Measurements from ENCODE around the gene SNED1.

SNED1 gene

DNA sequence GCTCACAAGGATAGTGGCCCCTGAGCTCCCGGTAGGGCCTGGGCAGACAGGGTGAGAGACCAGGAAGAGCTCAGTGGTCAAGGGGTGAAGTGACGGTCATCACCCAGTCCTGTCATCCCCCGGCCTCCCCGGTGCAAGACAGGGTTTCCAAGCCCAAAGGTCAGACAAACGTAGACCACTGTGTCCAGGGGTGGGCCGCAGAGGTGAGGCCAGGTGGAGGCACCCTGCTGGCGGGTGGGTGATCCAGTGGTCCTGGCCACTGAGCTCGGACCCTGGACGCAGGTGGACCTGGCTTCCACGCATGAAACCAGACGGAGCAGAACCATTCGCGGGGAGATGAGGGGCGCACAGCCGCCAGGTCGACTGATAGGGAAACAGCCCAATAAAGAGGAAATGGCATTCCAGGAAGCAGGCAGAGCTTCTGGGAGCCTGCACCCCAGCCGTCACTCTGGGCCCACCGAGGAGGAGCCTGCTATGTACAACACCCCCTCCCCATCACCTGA, 14.4 kb upstream of the SNED1 start:
- Histone ChIP-seq H3K27me3 (ENCODE audit: control insufficient read depth, insufficient read depth, low read length) (no peaks in the 10 kb centered on the region), H3K36me3 (ENCODE audit: control insufficient read depth, insufficient read depth, low read length) (no peaks in the 10 kb centered on the region), H3K9me3 (ENCODE audit: control insufficient read depth, low read length) (no peaks in the 10 kb centered on the region), H3K4me1 (no peaks in the 10 kb centered on the region), H3K4me2 (ENCODE audit: low read length) (no peak overlapping the region), H3K79me2 (no peaks in the 10 kb centered on the region), H3K27ac (no peak overlapping the region), H2AFZ (no peak overlapping the region), H3K4me3 (ENCODE audit: low read depth, low read length) (no peak overlapping the region), H3K9ac (no peak overlapping the region)
- TF ChIP-seq, protein P1, sequence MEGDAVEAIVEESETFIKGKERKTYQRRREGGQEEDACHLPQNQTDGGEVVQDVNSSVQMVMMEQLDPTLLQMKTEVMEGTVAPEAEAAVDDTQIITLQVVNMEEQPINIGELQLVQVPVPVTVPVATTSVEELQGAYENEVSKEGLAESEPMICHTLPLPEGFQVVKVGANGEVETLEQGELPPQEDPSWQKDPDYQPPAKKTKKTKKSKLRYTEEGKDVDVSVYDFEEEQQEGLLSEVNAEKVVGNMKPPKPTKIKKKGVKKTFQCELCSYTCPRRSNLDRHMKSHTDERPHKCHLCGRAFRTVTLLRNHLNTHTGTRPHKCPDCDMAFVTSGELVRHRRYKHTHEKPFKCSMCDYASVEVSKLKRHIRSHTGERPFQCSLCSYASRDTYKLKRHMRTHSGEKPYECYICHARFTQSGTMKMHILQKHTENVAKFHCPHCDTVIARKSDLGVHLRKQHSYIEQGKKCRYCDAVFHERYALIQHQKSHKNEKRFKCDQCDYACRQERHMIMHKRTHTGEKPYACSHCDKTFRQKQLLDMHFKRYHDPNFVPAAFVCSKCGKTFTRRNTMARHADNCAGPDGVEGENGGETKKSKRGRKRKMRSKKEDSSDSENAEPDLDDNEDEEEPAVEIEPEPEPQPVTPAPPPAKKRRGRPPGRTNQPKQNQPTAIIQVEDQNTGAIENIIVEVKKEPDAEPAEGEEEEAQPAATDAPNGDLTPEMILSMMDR (IDR thresholded peaks at IDR 0.05): no peak

DNA sequence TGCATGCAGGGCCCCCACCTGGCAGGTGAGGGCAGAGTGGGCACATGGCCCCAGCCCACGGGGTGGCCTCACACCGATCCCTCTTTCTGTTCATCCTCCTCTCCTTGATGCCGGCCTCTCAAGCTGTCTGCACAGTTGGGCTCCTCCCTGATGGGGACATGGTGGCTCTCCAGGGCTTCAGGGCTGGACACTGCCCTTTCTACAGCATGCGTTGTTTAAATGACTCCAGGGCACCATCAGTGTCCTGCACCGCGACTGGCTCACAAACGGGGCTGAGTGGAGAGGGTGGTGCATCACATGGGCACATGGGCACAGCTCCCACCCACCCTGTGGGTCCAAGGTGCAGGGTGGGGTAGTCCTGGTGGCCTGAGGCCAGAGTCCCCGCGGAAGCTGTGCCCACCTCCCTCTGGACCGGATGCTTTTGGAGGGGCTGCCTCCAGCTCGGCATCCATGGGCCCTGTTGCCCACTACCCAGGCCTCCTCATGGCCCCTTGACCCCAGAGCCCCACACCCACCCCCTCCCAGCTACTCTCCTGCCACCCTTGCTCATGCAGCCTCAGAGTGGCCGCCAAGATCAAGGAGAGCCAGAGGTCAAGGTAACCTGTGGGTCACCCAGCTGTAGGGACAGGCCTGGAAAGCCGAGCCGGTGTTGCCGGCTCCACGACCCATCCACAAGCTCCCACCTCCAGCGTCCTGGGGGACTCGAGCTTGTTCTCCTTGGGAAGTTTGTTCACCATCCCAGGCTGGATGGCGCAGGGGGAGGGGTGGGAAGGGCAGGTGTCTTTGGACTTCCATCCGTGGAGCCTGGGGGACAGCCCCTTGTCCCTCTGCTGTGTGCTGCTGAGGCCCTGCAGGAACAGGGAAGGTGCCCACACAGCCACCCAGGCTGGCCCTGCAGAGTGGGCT, 12.3 kb upstream of the SNED1 start:
- Histone ChIP-seq H3K79me2 (no peaks in the 10 kb centered on the region), H3K36me3 (ENCODE audit: control insufficient read depth, insufficient read depth, low read length) (no peaks in the 10 kb centered on the region), H3K4me2 (ENCODE audit: low read length) (no peak overlapping the region), H3K4me1 (no peaks in the 10 kb centered on the region), H3K9me3 (ENCODE audit: control insufficient read depth, low read length) (no peaks in the 10 kb centered on the region), H3K4me3 (ENCODE audit: low read depth, low read length) (no peak overlapping the region), H3K9ac (no peak overlapping the region), H3K27me3 (ENCODE audit: control insufficient read depth, insufficient read depth, low read length) (no peaks in the 10 kb centered on the region), H2AFZ (no peak overlapping the region), H3K27ac (no peak overlapping the region)
- TF ChIP-seq, protein P1 (IDR thresholded peaks at IDR 0.05): no peak

DNA sequence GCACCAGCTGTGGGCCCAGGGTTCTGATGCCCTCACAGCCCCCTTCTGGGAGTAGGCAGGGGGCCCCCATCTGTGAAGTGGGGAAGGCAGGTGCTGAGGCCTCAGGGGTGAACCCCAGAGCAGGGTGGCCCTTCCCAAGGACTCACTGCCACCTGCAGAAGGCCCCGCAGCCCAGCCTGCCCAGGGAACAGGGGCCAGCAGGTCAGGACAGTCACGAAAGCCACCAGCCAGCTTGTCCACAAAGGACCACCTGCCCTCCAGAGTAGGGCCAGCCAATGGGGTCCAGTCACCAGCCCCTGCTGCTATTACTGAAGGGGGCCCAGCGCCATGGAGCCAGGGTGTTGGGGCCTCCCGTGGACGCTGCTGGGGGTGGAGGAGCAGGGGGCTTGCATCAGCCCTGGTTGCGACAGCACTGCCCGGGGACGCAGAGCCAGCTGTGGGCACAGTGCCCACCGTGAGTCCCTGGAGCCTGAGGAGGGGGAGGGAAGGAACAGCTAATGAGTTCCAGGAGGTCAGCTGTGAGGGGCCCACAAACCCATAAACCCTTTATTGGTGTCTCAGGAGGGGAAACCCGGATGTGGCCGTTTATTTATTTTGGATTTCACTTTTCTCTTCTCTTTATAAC, 11.5 kb upstream of the SNED1 start:
- no peak overlapping the region for H2AFZ ChIP-seq
- no peaks in the 10 kb centered on the region for H3K4me1 ChIP-seq
- H3K36me3 ChIP-seq (ENCODE audit: control insufficient read depth, insufficient read depth, low read length): no peaks in the 10 kb centered on the region
- TF ChIP-seq, protein P1 (IDR thresholded peaks at IDR 0.05): no peak
- H3K27me3 ChIP-seq (ENCODE audit: control insufficient read depth, insufficient read depth, low read length): no peaks in the 10 kb centered on the region
- H3K9ac ChIP-seq: no peak overlapping the region
- H3K27ac ChIP-seq: no peak overlapping the region
- H3K4me3 ChIP-seq (ENCODE audit: low read depth, low read length): no peak overlapping the region
- H3K9me3 ChIP-seq (ENCODE audit: control insufficient read depth, low read length): no peaks in the 10 kb centered on the region
- no peak overlapping the region for H3K4me2 ChIP-seq (ENCODE audit: low read length)
- no peaks in the 10 kb centered on the region for H3K79me2 ChIP-seq

DNA sequence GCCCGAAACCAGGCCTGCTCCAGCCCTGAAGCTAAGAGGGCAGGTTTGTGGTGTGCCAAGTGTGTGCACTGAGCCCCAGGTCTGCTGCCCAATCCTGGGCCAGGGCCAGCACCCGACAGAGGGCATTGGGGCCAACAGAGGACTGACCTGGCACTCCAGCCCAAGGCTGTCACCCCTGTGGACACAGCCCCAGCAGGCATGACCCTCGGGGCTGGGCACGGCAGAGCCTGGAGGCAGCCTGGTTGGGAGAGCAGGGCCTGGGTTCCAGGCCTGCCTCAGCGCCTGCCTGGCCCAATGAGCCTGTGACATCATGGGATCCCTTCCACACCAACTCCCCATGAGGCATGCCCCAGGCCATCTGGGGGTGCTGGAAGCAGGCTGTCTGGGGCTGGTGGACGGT, 10.8 kb upstream of the SNED1 start:
- Histone ChIP-seq H3K79me2 (no peaks in the 10 kb centered on the region), H3K36me3 (ENCODE audit: control insufficient read depth, insufficient read depth, low read length) (no peaks in the 10 kb centered on the region), H3K9me3 (ENCODE audit: control insufficient read depth, low read length) (no peaks in the 10 kb centered on the region), H3K4me1 (no peaks in the 10 kb centered on the region), H2AFZ (no peak overlapping the region), H3K27me3 (ENCODE audit: control insufficient read depth, insufficient read depth, low read length) (no peaks in the 10 kb centered on the region), H3K4me3 (ENCODE audit: low read depth, low read length) (no peak overlapping the region), H3K27ac (no peak overlapping the region), H3K9ac (no peak overlapping the region), H3K4me2 (ENCODE audit: low read length) (no peak overlapping the region)
- TF ChIP-seq, protein P1 (IDR thresholded peaks at IDR 0.05): no peak
